Measurements from ENCODE around the gene CCNQ. TPM values are rescaled to one million over a fixed set of nuclear protein-coding genes. Genes with fewer than 3 reads are reported as not detected.

CCNQ gene
- total and polyA plus RNA-seq, 4 donors = 8.9 to 14.7 (median 9.8) TPM

GRCh38 chrX:153557618-153558355 lies 41.2 kb downstream of the CCNQ start:
- no peaks in the 10 kb centered on the region for H3K27me3 ChIP-seq (ENCODE audit: control insufficient read depth in 4 of 4, insufficient read depth in 4 of 4, low read length in 3 of 4)
- H3K27ac ChIP-seq (ENCODE audit: low read depth in 1 of 2, low read length in 2 of 2) = no peak overlapping the region
- H3K9me3 ChIP-seq (ENCODE audit: control insufficient read depth in 4 of 4, low read length in 3 of 4) = no peaks in the 10 kb centered on the region
- no peak overlapping the region for H3K9ac ChIP-seq (ENCODE audit: low read depth in 1 of 2, low read length in 2 of 2)
- WGBS = 86% methylated on average over 19 of the region's 19 CpGs
- H3K36me3 ChIP-seq (ENCODE audit: control insufficient read depth in 4 of 4, insufficient read depth in 3 of 4, low read depth in 1 of 4, low read length in 3 of 4) = no peaks in the 10 kb centered on the region
- TF ChIP-seq FOXA1 (IDR thresholded peaks at IDR 0.05) (no peak), HNF4A (conservative IDR thresholded peaks at IDR 0.05) (no peak), RAD21 (IDR thresholded peaks at IDR 0.05) (no peak), GABPA (IDR thresholded peaks at IDR 0.05 in 1 of 2, conservative IDR thresholded peaks at IDR 0.05 in 1 of 2) (no peak), HNF4G (IDR thresholded peaks at IDR 0.05) (no peak), SP1 (IDR thresholded peaks at IDR 0.05) (no peak), NR2F2 (IDR thresholded peaks at IDR 0.05) (no peak), EGR1 (IDR thresholded peaks at IDR 0.05; ENCODE audit: low read depth in 2 of 2) (no peak), ATF3 (IDR thresholded peaks at IDR 0.05) (no peak)
- TF ChIP-seq, protein P1, sequence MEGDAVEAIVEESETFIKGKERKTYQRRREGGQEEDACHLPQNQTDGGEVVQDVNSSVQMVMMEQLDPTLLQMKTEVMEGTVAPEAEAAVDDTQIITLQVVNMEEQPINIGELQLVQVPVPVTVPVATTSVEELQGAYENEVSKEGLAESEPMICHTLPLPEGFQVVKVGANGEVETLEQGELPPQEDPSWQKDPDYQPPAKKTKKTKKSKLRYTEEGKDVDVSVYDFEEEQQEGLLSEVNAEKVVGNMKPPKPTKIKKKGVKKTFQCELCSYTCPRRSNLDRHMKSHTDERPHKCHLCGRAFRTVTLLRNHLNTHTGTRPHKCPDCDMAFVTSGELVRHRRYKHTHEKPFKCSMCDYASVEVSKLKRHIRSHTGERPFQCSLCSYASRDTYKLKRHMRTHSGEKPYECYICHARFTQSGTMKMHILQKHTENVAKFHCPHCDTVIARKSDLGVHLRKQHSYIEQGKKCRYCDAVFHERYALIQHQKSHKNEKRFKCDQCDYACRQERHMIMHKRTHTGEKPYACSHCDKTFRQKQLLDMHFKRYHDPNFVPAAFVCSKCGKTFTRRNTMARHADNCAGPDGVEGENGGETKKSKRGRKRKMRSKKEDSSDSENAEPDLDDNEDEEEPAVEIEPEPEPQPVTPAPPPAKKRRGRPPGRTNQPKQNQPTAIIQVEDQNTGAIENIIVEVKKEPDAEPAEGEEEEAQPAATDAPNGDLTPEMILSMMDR (IDR thresholded peaks at IDR 0.05; ENCODE audit: low read depth, low read length, missing input control) = no peak
- TF ChIP-seq, protein P2, sequence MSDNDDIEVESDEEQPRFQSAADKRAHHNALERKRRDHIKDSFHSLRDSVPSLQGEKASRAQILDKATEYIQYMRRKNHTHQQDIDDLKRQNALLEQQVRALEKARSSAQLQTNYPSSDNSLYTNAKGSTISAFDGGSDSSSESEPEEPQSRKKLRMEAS (IDR thresholded peaks at IDR 0.05) = no peak
- no peak for DNase-seq (ENCODE audit: low spot score)
- no peak overlapping the region for H3K4me3 ChIP-seq (ENCODE audit: low read depth in 1 of 3, low read length in 3 of 3)
- H3K4me1 ChIP-seq (ENCODE audit: control insufficient read depth in 4 of 4, insufficient read depth in 4 of 4, low read length in 3 of 4) = no peaks in the 10 kb centered on the region

GRCh38 chrX:153556767-153557166 lies 42.2 kb downstream of the CCNQ start:
- WGBS = 91% methylated on average over 12 of the region's 12 CpGs
- TF ChIP-seq RAD21 (IDR thresholded peaks at IDR 0.05) = no peak
- TF ChIP-seq EGR1 (IDR thresholded peaks at IDR 0.05; ENCODE audit: low read depth in 2 of 2) = no peak
- TF ChIP-seq HNF4G (IDR thresholded peaks at IDR 0.05) = no peak
- TF ChIP-seq ATF3 (IDR thresholded peaks at IDR 0.05) = no peak
- TF ChIP-seq, protein P1 (IDR thresholded peaks at IDR 0.05; ENCODE audit: low read depth, low read length, missing input control) = no peak
- TF ChIP-seq GABPA (IDR thresholded peaks at IDR 0.05 in 1 of 2, conservative IDR thresholded peaks at IDR 0.05 in 1 of 2) = no peak
- TF ChIP-seq REST (IDR thresholded peaks at IDR 0.05) = no peak
- no peak for TF ChIP-seq RXRA (IDR thresholded peaks at IDR 0.05)
- no peak for TF ChIP-seq FOXA2 (IDR thresholded peaks at IDR 0.05)
- TF ChIP-seq, protein P2 (IDR thresholded peaks at IDR 0.05) = no peak
- no peak for TF ChIP-seq TAF1 (conservative IDR thresholded peaks at IDR 0.05)
- TF ChIP-seq ZBTB33 (IDR thresholded peaks at IDR 0.05) = no peak
- TF ChIP-seq HNF4A (conservative IDR thresholded peaks at IDR 0.05) = no peak
- TF ChIP-seq JUND (IDR thresholded peaks at IDR 0.05) = no peak
- TF ChIP-seq FOXA1 (IDR thresholded peaks at IDR 0.05) = no peak
- H3K4me1 ChIP-seq (ENCODE audit: control insufficient read depth in 4 of 4, insufficient read depth in 4 of 4, low read length in 3 of 4) = no peaks in the 10 kb centered on the region
- no peak overlapping the region for H3K9ac ChIP-seq (ENCODE audit: low read depth in 1 of 2, low read length in 2 of 2)
- DNase-seq (ENCODE audit: low spot score) = no peak
- no peaks in the 10 kb centered on the region for H3K9me3 ChIP-seq (ENCODE audit: control insufficient read depth in 4 of 4, low read length in 3 of 4)
- H3K27me3 ChIP-seq (ENCODE audit: control insufficient read depth in 4 of 4, insufficient read depth in 4 of 4, low read length in 3 of 4) = no peaks in the 10 kb centered on the region
- H3K36me3 ChIP-seq (ENCODE audit: control insufficient read depth in 4 of 4, insufficient read depth in 3 of 4, low read depth in 1 of 4, low read length in 3 of 4) = no peaks in the 10 kb centered on the region
- H3K4me3 ChIP-seq (ENCODE audit: low read depth in 1 of 3, low read length in 3 of 3) = no peak overlapping the region
- no peak overlapping the region for H3K27ac ChIP-seq (ENCODE audit: low read depth in 1 of 2, low read length in 2 of 2)

Data from liver (tissue), 9 donors.